SW 1271 (cell line): ENCODE measurements around the gene ZNF831.

Experiments used
- DNase-seq, 2 experiments: peaks; one replicate each; lab custom pipeline; 2025; lab: John Stamatoyannopoulos, UW

The ZNF831 gene

DNA sequence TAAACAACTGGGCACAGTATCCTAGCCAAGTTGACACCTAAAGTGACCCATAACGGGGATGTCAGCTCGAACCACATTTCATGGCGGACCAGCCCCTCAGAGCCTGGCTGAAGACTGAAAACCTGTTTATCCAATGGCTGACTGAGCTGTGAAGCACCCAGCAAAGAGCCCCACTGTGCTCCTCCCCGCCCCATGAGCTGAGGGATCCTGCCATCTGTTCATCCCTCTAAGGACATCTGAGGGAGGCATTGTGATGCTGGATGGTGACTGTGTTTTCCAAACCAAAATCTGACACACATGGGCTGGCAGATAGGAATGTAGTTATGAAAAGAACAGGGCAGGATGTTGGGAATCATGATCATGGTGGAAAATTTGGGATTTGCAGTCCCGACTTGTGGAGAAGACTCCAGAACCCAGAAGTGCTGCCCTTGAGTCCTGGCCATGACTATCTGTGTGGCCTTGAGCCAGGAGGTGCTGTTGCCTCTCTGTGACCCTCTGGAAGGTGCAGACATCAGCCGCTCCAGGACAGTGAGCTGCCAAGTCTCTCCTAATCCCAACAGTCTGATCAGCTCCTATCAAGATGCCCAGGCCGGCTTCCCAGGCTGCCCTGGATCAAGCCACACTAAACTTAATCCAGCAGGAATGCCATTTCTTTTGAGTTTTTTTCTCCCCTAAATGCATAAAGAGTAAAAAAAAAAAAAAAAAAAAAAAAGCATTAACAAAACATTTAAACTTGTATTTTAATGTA is 142.5 kb downstream of the ZNF831 start:
- DNase-seq, result no peak

DNA sequence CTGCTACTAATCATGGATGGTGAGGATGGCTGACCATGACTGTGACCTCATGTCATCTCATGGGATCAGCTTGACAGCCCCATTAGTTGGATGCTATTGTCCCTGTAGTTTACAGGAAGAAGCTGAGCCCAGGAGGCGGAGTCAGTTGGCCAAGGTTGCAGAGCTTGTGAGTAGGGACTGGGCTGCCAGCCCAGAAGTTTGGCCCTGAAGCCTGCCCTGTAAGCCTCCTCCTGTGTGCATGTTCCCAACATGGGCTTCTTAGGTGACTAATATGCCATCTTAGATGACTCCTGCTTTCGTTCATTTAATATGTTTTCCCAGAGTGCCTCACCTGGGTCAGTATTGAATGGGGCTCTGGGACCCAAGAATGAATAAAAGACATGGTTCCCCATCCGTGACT is 143.6 kb downstream of the ZNF831 start:
- DNase-seq, result no peak
